ENCODE measurements around the gene ASGR2.
A peak's percentile ranks its signal among the peaks of the same experiment; 100 is the strongest.
"Not testable (repeated sequence)": the region's sequence is repeated elsewhere in the genome, so short reads cannot be mapped to it uniquely, and the experiment has no call there.

The ASGR2 gene

DNA sequence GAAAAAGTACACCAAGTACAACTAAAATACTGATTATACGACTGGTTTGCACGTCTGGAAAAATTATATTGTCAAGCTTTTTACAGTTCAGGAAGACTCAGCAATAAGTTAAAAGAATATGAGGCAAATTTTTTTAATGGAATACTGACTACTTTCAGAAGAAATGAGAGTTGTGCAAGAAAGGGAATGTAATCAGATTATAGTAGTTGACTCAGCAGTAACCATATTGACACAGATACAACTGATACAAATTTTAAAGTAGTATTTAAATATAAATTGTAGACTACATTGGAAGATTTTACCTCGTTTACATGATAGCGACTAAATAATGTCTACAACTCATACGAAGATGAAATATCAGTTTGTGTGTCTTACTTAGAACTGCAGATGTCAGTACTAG is 16.7 kb downstream of the ASGR2 start:
- DNase-seq: no peak

- no peak for DNase-seq
These were observed 19.0 kb downstream of the ASGR2 start for GRCh38 chr17:7095625-7096024.

GRCh38 chr17:7094652-7095019 is 20.0 kb downstream of the ASGR2 start:
- DNase-seq: no peak

DNA sequence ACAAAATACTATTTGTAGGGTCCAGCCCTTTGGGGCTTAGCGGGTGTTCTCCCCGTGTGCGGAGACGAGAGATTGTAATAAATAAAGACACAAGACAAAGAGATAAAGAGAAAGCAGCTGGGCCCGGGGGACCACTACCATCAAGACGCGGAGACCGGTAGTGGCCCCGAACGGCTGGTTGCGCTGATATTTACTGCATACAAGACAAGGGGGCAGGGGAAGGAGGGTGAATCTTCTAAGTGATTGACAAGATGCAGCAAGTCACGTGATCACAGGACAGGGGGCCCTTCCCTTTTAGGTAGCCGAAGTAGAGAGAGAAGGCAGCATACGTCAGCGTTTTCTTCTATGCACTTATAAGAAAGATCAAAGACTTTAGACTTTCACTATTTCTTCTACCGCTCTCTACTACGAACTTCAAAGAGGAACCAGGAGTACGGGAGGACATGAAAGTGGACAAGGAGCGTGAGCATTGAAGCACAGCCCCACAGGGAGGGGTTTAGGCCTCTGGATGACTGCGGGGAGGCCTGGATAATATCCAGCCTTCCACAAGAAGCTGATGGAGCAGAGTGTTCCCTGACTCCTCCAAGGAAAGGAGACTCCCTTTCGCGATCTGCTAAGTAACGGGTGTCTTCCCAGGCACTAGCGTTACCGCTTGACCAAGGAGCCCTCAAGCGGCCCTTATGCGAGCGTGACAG is 23.2 kb downstream of the ASGR2 start:
- DNase-seq: not testable (repeated sequence)

- not testable (repeated sequence) for DNase-seq
These were observed 25.1 kb downstream of the ASGR2 start for GRCh38 chr17:7089570-7089969.

- DNase-seq: not testable (repeated sequence)
These were observed 26.2 kb downstream of the ASGR2 start for GRCh38 chr17:7088442-7088841.

GRCh38 chr17:7084088-7084487 is 30.5 kb downstream of the ASGR2 start:
- no peak for DNase-seq

- no peak for DNase-seq
These were observed 31.0 kb downstream of the ASGR2 start for GRCh38 chr17:7083592-7083991.

GRCh38 chr17:7081341-7082062 is 33.1 kb downstream of the ASGR2 start:
- no peak for DNase-seq

DNA sequence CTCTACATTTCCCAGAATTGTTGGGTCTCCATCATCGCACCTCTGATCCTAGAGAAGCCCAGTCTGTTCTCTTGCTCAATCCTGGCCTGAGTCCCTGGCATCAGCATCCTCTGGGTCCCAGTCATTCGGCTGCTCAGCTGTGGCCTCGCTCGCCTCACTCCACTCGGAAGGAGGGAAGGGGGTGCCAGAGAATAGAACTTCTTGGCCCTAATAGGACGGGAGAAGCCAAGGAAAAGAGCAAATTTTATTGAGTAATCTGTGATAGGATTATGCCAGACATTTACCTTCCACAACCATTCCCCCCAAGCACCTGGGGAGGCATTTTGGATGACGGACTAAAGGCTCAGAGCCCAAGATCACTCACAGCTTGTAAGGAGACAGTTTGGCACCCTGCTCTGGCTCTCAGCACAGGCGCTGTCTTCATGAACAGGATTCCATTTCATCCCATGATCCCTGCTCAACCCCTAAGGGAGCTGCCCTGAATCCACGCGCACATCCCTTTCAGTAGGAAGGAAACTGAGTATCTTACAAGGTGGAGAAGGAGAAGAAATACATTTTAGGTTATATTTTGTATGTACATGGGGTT is 34.1 kb downstream of the ASGR2 start:
- no peak for DNase-seq

DNA sequence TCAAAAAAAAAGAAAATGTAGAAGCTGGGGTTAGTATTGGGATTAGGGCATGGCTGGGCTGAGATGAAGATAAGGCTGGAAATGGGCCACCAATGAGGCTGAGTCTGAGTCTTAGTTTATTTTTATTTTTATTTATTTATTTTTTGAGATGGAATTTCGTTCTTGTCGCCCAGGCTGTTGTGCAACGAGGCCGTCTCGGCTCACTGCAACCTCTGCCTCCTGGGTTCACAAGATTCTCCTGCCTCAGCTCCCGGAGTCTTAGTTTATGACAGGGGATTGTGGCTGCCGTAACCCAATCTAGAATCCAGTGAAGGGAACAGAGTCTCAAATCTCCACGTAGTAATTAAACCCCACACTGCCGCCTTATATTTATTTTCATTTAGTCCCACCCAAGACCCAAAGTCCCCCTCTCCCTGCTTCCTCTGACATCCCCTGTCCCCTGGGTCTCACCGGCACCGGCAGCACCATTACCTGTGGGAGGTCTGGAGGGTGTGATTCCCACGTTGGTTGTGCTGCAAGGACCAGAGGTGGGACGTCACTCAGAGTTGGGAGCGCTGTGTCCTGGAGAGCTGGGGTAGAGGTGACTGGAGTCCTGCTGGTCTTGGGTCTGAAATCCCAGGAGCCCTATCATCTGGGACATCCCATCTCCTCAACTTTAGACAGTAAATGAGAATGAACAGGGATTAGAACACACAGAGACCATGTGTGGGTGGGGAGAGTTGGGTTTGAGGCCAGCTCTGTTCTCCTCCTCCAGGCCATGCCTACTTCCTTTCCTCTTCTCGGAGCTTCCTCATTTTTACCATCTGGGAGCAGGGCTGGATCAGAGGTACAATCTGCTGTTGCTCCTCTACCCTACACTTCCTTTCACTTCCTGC is 34.8 kb downstream of the ASGR2 start, which contains the start of gene CLEC10A:
Gene CLEC10A, minus strand, starts transcription at position 671 of the 875 bp plus-strand sequence. CDS start 1,439 bp downstream, outside the sequence.
- no peak for DNase-seq

DNA sequence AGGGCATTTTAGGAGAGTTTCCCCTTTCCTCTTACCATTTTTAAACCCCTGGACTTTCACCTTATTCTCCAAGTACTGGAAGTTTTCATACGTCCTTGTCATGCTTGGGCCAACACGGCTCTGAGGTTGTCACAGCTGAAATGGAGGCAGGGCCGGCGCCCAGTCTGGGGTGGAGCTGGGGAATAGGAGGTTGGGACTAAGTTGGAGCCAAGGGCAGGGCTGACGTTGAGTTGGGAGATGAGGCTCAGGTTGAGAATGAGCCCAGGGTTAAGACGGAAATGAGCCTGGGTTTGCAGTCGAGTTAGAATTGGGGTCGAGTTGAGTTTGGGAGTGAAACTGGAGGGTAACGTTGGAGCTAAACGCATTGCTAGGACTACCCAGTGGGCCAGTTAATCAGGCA is 35.9 kb downstream of the ASGR2 start:
- DNase-seq: no peak

GRCh38 chr17:7077911-7078546 is 36.6 kb downstream of the ASGR2 start:
- DNase-seq: no peak

DNA sequence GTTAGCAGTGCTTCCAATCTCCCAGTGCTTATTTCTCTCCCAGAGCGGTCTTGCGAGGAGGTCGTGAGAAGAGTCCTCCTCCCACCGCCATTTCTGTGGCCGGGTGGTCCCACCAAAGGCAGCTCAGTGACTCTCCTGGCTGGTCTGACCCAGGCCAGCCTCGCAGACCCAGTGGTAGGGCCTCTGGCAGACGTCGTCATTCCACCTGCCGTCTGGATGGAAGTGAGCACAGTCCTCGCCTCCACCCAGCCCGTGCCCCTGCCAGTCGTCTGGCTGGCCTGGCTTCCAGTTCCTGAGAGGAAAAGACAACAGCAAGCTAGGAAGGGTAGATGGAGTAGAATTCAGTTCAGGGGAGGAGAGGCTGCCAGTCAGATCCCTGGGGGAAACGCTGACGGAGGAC is 39.7 kb downstream of the ASGR2 start:
- DNase-seq: no peak

- DNase-seq: no peak
These were observed 42.2 kb downstream of the ASGR2 start for GRCh38 chr17:7072406-7072805.

DNA sequence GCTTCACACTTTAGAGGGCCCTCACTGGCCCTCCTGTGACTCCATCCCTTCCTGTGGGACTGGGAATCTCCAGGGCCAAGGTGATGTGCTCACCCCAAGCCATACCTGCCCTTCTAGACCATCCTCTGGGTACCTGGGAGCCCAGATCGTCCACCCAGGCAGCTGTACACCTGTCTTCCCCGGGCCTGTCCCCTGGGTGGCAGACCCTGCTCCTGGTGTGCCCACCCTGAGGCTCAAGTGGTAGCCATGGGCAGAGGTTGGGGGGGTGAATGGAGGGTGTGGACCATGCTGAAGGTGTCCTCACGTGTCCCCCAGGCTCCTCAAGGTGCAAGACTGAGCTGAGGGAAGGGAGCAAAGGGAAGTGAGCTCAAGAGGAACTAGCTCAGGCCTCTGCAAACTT is 43.9 kb downstream of the ASGR2 start:
- no peak for DNase-seq

DNA sequence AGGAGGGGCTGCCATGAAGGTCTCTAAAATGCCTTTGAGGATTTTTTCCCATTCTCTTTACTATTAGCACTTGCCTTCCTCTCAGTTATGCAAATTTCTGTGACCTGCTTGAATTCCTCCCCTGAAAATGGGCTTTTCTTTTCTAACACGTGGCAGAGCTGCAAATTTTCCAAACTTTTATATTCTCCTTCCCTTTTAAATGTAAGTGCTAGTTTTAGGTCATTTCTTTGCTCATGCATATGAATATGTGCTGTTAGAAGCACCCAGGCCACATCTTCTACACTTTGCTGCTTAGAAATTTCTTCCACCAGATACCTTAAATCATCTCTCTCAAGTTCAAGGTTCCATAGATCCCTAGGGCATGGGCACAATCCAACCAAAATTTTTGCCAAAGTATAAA is 46.4 kb downstream of the ASGR2 start:
- DNase-seq: no peak

DNA sequence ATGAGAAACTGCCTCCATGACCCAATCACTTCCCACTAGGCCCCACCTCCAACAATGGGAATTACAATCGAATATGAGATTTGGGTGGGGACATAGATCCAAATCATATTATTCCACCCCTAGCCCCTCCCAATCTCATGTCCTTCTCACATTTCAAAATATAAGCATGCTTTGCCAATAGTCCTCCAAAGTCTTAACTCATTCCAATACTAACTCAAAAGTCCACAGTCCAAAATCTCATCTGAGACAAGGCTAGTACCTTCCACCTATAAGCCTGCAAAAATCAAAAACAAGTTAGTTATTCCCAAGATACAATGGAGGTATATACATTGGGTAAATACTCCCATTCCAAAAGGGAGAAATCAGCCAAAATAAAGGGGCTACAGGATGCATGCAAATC is 47.4 kb downstream of the ASGR2 start:
- DNase-seq: no peak

DNA sequence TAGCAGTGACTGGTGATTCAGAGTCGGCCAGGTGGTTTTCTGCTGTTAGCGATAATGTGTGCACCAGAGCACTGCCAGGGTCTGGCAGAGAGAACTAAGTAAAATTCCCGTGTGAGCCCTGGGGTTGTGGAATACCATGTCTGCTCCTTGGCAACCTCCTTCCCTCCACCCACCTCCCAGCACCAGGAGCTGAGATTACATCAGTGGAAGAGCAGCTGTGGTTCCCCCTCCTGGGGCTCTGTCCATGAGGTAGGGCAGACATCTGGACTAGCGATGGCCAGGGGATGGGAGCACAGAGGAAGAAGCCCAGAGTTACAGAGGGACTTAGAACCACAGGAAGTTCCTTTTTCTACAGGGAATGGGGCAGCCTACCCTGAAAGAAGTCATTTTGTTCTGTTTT is 50.4 kb downstream of the ASGR2 start:
- no peak for DNase-seq

DNA sequence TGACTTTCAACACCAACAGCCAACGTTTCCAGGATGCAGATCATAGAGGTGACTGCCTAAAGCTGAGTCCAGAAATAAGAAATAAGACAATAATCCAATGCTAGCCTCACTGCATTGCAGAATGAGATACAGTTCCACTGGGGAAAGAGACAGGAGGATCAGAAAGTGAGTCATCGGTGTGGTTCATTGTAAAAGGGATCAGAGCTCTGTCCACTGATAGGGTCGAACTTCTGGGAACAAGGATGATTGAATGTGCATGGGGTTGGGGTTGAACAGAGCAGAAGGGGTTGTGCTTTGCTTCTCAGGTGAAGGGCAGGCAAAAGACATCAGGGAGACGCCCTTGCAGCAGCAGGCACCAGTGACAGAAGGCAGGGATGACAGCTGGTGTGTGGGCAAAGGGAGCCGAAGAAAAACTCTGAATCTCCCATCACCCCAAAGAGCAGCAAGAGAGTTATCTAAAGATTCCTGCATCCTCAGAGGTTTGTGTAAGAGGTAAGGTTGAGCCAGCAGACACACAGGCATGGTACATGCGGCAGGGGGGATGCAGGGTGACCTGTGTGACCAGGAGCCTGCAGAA is 51.0 kb downstream of the ASGR2 start:
- no peak for DNase-seq

DNA sequence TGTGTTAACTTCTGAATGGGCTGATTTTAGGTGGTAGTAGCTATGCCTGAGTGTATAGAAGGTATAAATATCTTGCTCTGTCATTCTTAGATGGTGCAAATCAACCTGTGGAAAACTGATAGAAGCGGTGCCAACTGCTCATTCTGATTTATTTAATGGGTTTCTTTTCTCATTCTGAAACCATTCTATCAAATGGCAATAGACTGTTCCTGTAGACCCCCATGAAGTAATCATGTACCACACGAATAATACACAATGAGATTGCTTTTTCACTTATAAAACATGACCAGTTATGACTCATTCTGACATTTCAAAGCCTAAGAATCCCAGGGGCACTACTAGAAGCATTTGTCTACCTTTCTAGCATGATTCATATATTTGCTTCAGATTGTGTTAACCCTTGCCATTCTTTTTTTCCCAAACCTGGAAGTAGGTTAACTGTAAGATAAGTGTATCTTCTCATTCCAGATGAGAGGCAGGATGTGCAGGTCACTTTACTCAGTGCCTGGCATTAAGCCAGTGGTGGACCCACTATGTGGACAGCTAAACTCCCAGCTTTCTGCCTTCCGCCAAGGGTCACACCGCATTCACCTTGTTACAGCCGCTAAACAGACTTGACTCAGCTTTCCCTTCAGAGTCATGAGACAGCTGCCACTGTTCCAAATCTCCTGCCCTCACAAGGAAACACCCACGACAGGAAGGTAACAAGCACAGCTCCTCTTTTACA is 54.3 kb downstream of the ASGR2 start:
- peak; percentile 65 to 85 for DNase-seq

Data from SW 1271 (cell line).